Glomerular visceral epithelial cell (primary cell): ENCODE data around the gene SHROOM3.
A peak's percentile ranks its signal among the peaks of the same experiment; 100 is the strongest.

Experiments used
- DNase-seq: peaks from one replicate; pipeline ENCODE4 v3.0.0-alpha.2; 2016; ENCODE audit errors: extremely low spot score

Gene SHROOM3

GRCh38 chr4:76540486-76540885, 105.5 kb downstream of the SHROOM3 start:
- no peak for DNase-seq

GRCh38 chr4:76543378-76543777, 108.3 kb downstream of the SHROOM3 start:
- no peak for DNase-seq

- DNase-seq = no peak
These were observed 109.7 kb downstream of the SHROOM3 start for GRCh38 chr4:76544725-76545124.

- peak; percentile 86 for DNase-seq
These were observed 110.3 kb downstream of the SHROOM3 start for GRCh38 chr4:76545226-76545884.

GRCh38 chr4:76546327-76546726, 111.3 kb downstream of the SHROOM3 start:
- no peak for DNase-seq

GRCh38 chr4:76546759-76547742, 112.0 kb downstream of the SHROOM3 start:
- DNase-seq = peak; percentile 76

GRCh38 chr4:76548704-76549103, 113.7 kb downstream of the SHROOM3 start:
- DNase-seq = no peak

GRCh38 chr4:76549765-76550164, 114.7 kb downstream of the SHROOM3 start:
- no peak for DNase-seq

GRCh38 chr4:76550966-76551780, 116.1 kb downstream of the SHROOM3 start:
- no peak for DNase-seq

- DNase-seq = no peak
These were observed 119.6 kb downstream of the SHROOM3 start for GRCh38 chr4:76554630-76555029.

GRCh38 chr4:76556452-76556851, 121.4 kb downstream of the SHROOM3 start:
- no peak for DNase-seq

- DNase-seq = no peak
These were observed 123.6 kb downstream of the SHROOM3 start for GRCh38 chr4:76558396-76559235.

GRCh38 chr4:76559236-76560071, 124.4 kb downstream of the SHROOM3 start:
- no peak for DNase-seq

GRCh38 chr4:76562161-76562560, 127.1 kb downstream of the SHROOM3 start:
- DNase-seq = peak; percentile 73

GRCh38 chr4:76562836-76563453, 127.9 kb downstream of the SHROOM3 start:
- no peak for DNase-seq

GRCh38 chr4:76563454-76564122, 128.6 kb downstream of the SHROOM3 start:
- DNase-seq = no peak

- no peak for DNase-seq
These were observed 129.3 kb downstream of the SHROOM3 start for GRCh38 chr4:76564123-76564915.

- no peak for DNase-seq
These were observed 133.2 kb downstream of the SHROOM3 start for GRCh38 chr4:76568262-76568661.
